Right lobe of liver (tissue), 6 donors: ENCODE data around the gene ACSF3. TPM values are rescaled to one million over a fixed set of nuclear protein-coding genes. Genes with fewer than 3 reads are reported as not detected.

Experiments
- ATAC-seq, 4 donors: fragments of 200-7000 bp; cut with Tn5 transposase; one replicate each; pipeline ENCODE4 v1.9.1; 2020; ENCODE audit warnings: mild to moderate bottlenecking in 4 of 4, moderate library complexity in 4 of 4
- DNase-seq, 3 donors: peaks; one replicate each; pipeline ENCODE4 v3.0.0-alpha.2; 2020
- H3K27ac ChIP-seq, 3 donors: fragments of 200-600 bp; one replicate each; pipeline ENCODE4 v1.8.0; 2022
- H3K27me3 ChIP-seq, 2 donors: fragments of 200-600 bp; one replicate each; pipeline ENCODE4 v1.8.0; 2022
- H3K36me3 ChIP-seq, 4 donors: fragments of 200-600 bp; sonication (generic) in 1 of 4; one replicate each; pipeline versions ENCODE4 v1.5.1 to v1.8.0; 2017 to 2022; ENCODE audit warnings: control low read depth in 1 of 4
- H3K4me1 ChIP-seq, 4 donors: fragments of 200-600 bp; sonication (generic) in 1 of 4; one replicate each; pipeline versions ENCODE4 v1.5.1 to v1.8.0; 2017 to 2022; ENCODE audit warnings: control low read depth in 1 of 4
- H3K4me3 ChIP-seq, 3 donors: fragments of 200-600 bp; one replicate each; pipeline ENCODE4 v1.8.0; 2022
- H3K9me3 ChIP-seq, 4 donors: fragments of 200-600 bp; sonication (generic) in 1 of 4; one replicate each; pipeline versions ENCODE4 v1.5.1 to v1.8.0; 2017 to 2022; ENCODE audit warnings: control low read depth in 1 of 4
- CTCF ChIP-seq, 4 donors: fragments of 200-600 bp in 3 of 4; fragments of 450-650 bp in 1 of 4; IDR thresholded peaks; one replicate each; pipeline versions ENCODE4 v1.5.1 to v1.8.0; 2016 to 2022; ENCODE audit warnings: antibody characterized with exemption in 4 of 4, mild to moderate bottlenecking in 2 of 4
- POLR2A ChIP-seq: fragments of 450-650 bp; IDR thresholded peaks from one replicate; pipeline ENCODE4 v1.6.1; 2017; ENCODE audit warnings: antibody characterized with exemption, mild to moderate bottlenecking
- WGBS: methylation state at CpG from one replicate; pipeline ENCODE4 v1.1.6; 2018; ENCODE audit warnings: low coverage, low lambda C conversion rate; ENCODE audit not compliant: insufficient coverage; ENCODE audit errors: missing lambda C conversion rate; 5-methylcytosine and 5-hydroxymethylcytosine counted together
- intact Hi-C, 2 donors: fragments of 100-400 bp; cut with DNase I; formaldehyde crosslinking; loops; one replicate each; pipeline versions ENCODE4 v1.11.2 to v1.14.1; 2022
- total RNA-seq, 6 experiments: library from RNA; depleted of rRNA in 2 of 6; stranded (reverse); fragments of >200 nt in 2 of 6; fragmentation: NEBNext Ultra II Directional in 3 of 6; extraction: Animal tissue kit (Norgen Biotek cat#: 25700) in 3 of 6; gene quantifications; one replicate each; pipeline versions ENCODE4 v1.1.0 to v1.2.4, GENCODE V29; 2016 to 2023
- donor health status: DM: no; HTN: yes; CAD: no.
- donor health status: DM: no; HTN: no; CAD: no.
- donor health status: DM: no; HTN: no; CAD: no.
- donor health status: DM: no; HTN: yes; CAD: no.
- donor health status: DM: no; HTN: yes; CAD: no.

Gene ACSF3
- total RNA-seq, 6 experiments from 2014 or later = 20.2 to 33.6 (median 29.4) TPM

- DNase-seq = no peak
- intact Hi-C loops = no loop called here
- Histone ChIP-seq H3K27me3 (no peaks in the 10 kb centered on the region), H3K36me3 (peaks cover 0 to 42% (median 6%) of the 10 kb centered on the region in 4 donors), H3K27ac (no peak overlapping the region), H3K4me3 (no peak overlapping the region), H3K9me3 (no peaks in the 10 kb centered on the region), H3K4me1 (peaks cover 0 to 10% (median 4%) of the 10 kb centered on the region in 4 donors)
- 62% methylated on average over 10 of the region's 37 CpGs for WGBS
- no peak for ATAC-seq
- TF ChIP-seq POLR2A (no peak), CTCF (IDR thresholded peaks at IDR 0.05) (no peak)
Measured at GRCh38 chr16:89101303-89102040, 7.8 kb downstream of the ACSF3 start.

- Histone ChIP-seq H3K4me3 (no peak overlapping the region), H3K4me1 (peaks cover 0 to 10% (median 4%) of the 10 kb centered on the region in 4 donors), H3K9me3 (no peaks in the 10 kb centered on the region), H3K36me3 (peaks cover 0 to 42% (median 6%) of the 10 kb centered on the region in 4 donors), H3K27ac (no peak overlapping the region), H3K27me3 (no peaks in the 10 kb centered on the region)
- intact Hi-C loops = no loop called here
- ATAC-seq (no peak), DNase-seq (peak in 1 of 3 donors; percentile 35)
- TF ChIP-seq CTCF (IDR thresholded peaks at IDR 0.05) (no peak), POLR2A (no peak)
- no CpG with 5 or more reads among the region's 14 CpGs for WGBS
Measured at GRCh38 chr16:89102041-89102471, 8.4 kb downstream of the ACSF3 start.

- no peaks in the 10 kb centered on the region for H3K27me3 ChIP-seq
- peaks cover 0 to 42% (median 6%) of the 10 kb centered on the region in 4 donors for H3K36me3 ChIP-seq
- 95% methylated on average over 15 of the region's 27 CpGs for WGBS
- ATAC-seq (no peak), DNase-seq (peak in 1 of 3 donors; percentile 12)
- H3K27ac ChIP-seq = no peak overlapping the region
- H3K4me1 ChIP-seq = peaks cover 0 to 10% (median 2%) of the 10 kb centered on the region in 4 donors
- TF ChIP-seq CTCF (IDR thresholded peaks at IDR 0.05) (no peak), POLR2A (no peak)
- H3K9me3 ChIP-seq = no peaks in the 10 kb centered on the region
- H3K4me3 ChIP-seq = no peak overlapping the region
- intact Hi-C loops = no loop called here
Measured at GRCh38 chr16:89102481-89103073, 8.9 kb downstream of the ACSF3 start.

GRCh38 chr16:89103156-89103555 is 9.5 kb downstream of the ACSF3 start:
- DNase-seq (peak in 2 of 3 donors; percentile 8 to 40), ATAC-seq (no peak)
- intact Hi-C loops = no loop called here
- H3K4me3 ChIP-seq = no peak overlapping the region
- TF ChIP-seq POLR2A (no peak), CTCF (IDR thresholded peaks at IDR 0.05) (no peak)
- 88% methylated on average over 8 of the region's 22 CpGs for WGBS
- H3K9me3 ChIP-seq = no peaks in the 10 kb centered on the region
- peaks cover 0 to 4% (median 0%) of the 10 kb centered on the region in 4 donors for H3K4me1 ChIP-seq
- no peaks in the 10 kb centered on the region for H3K27me3 ChIP-seq
- peaks cover 0 to 42% (median 6%) of the 10 kb centered on the region in 4 donors for H3K36me3 ChIP-seq
- no peak overlapping the region for H3K27ac ChIP-seq
